GM21717 (cell line): Measurements from ENCODE around the gene ZDHHC18.
"Not testable (repeated sequence)": the region's sequence is repeated elsewhere in the genome, so short reads cannot be mapped to it uniquely, and the experiment has no call there.

Experiments
- ATAC-seq: cut with Tn5 transposase; IDR thresholded peaks from one replicate; pipeline ENCODE4 v1.9.1; 2021; ENCODE audit warnings: mild to moderate bottlenecking, moderate library complexity; ENCODE audit not compliant: unreplicated experiment

The ZDHHC18 gene

GRCh38 chr1:26791148-26791547 lies 35.3 kb upstream of the ZDHHC18 start:
- no peak for ATAC-seq

GRCh38 chr1:26791626-26792025 lies 34.9 kb upstream of the ZDHHC18 start:
- no peak for ATAC-seq

- ATAC-seq: no peak
These were observed 33.6 kb upstream of the ZDHHC18 start for GRCh38 chr1:26792924-26793323.

GRCh38 chr1:26794391-26794790 lies 32.1 kb upstream of the ZDHHC18 start:
- no peak for ATAC-seq

GRCh38 chr1:26797627-26798026 lies 28.9 kb upstream of the ZDHHC18 start:
- ATAC-seq: no peak

- ATAC-seq: no peak
These were observed 26.9 kb upstream of the ZDHHC18 start for GRCh38 chr1:26799479-26800142.

GRCh38 chr1:26803932-26804331 lies 22.6 kb upstream of the ZDHHC18 start:
- ATAC-seq: not testable (repeated sequence)

- not testable (repeated sequence) for ATAC-seq
These were observed 16.4 kb upstream of the ZDHHC18 start for GRCh38 chr1:26810105-26810504.

- no peak for ATAC-seq
These were observed 15.4 kb upstream of the ZDHHC18 start for GRCh38 chr1:26811057-26811456.

- no peak for ATAC-seq
These were observed 14.8 kb upstream of the ZDHHC18 start for GRCh38 chr1:26811708-26812107.

- ATAC-seq: no peak
These were observed 12.1 kb upstream of the ZDHHC18 start for GRCh38 chr1:26814377-26814776.

GRCh38 chr1:26814893-26815292 lies 11.6 kb upstream of the ZDHHC18 start:
- ATAC-seq: no peak

- peak; percentile 89 for ATAC-seq
These were observed 5.7 kb upstream of the ZDHHC18 start for GRCh38 chr1:26820784-26821269.

GRCh38 chr1:26822737-26823395 lies 3.6 kb upstream of the ZDHHC18 start:
- ATAC-seq: no peak

GRCh38 chr1:26824731-26825130 lies 1.8 kb upstream of the ZDHHC18 start:
- no peak for ATAC-seq

- ATAC-seq: no peak
These were observed 667 bp downstream of the ZDHHC18 start for GRCh38 chr1:26827106-26827604.

GRCh38 chr1:26827663-26828062 lies 1.2 kb downstream of the ZDHHC18 start:
- no peak for ATAC-seq

GRCh38 chr1:26828411-26828991 lies 2.0 kb downstream of the ZDHHC18 start:
- no peak for ATAC-seq

- ATAC-seq: no peak
These were observed 2.9 kb downstream of the ZDHHC18 start for GRCh38 chr1:26829184-26829911.

- no peak for ATAC-seq
These were observed 4.6 kb downstream of the ZDHHC18 start for GRCh38 chr1:26831059-26831458.

GRCh38 chr1:26831546-26832248 lies 5.2 kb downstream of the ZDHHC18 start:
- ATAC-seq: no peak
